ENCODE data around the gene GPS2.

DNA sequence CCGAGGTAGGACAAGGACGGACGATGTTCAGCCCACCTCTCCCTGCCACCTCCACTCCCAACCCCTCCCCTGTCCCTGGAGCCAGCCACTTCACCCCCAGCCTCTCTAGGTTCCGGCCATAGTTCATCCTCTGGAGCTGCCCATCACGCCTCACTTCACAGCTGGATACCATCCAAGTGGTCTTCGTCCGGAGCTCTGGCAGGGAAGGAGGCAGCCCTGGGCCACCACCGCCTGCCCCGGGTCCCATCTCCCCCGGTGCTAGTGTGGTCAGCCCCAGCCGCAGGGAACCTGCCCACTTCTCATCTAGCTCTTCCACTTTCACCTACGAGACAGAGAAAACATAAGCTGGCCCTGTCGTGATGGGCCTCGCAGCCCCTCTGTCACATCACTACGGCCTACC, 6.3 kb upstream of the GPS2 start:
- no peak for TF ChIP-seq EZH2 (IDR thresholded peaks at IDR 0.05; ENCODE audit: low read length, missing control alignments)
- TF ChIP-seq, protein P1, sequence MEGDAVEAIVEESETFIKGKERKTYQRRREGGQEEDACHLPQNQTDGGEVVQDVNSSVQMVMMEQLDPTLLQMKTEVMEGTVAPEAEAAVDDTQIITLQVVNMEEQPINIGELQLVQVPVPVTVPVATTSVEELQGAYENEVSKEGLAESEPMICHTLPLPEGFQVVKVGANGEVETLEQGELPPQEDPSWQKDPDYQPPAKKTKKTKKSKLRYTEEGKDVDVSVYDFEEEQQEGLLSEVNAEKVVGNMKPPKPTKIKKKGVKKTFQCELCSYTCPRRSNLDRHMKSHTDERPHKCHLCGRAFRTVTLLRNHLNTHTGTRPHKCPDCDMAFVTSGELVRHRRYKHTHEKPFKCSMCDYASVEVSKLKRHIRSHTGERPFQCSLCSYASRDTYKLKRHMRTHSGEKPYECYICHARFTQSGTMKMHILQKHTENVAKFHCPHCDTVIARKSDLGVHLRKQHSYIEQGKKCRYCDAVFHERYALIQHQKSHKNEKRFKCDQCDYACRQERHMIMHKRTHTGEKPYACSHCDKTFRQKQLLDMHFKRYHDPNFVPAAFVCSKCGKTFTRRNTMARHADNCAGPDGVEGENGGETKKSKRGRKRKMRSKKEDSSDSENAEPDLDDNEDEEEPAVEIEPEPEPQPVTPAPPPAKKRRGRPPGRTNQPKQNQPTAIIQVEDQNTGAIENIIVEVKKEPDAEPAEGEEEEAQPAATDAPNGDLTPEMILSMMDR (conservative IDR thresholded peaks at IDR 0.05 in 1 of 2, IDR thresholded peaks at IDR 0.05 in 1 of 2; ENCODE audit: low read depth in 1 of 2, low read length in 2 of 2), result no peak
